Dermis lymphatic vessel endothelial cell (primary cell): ENCODE results near the gene ITGB1. TPM values are rescaled to one million over a fixed set of nuclear protein-coding genes. Genes with fewer than 3 reads are reported as not detected.

Experiments
- total RNA-seq: library from RNA; depleted of rRNA; stranded (reverse); fragments of >200 nt; gene quantifications from 2 replicates; pipeline ENCODE4 v1.2.1, GENCODE V29; 2014

Gene ITGB1
- 1,071 and 1,656 TPM in 2 replicates for total RNA-seq

DNA sequence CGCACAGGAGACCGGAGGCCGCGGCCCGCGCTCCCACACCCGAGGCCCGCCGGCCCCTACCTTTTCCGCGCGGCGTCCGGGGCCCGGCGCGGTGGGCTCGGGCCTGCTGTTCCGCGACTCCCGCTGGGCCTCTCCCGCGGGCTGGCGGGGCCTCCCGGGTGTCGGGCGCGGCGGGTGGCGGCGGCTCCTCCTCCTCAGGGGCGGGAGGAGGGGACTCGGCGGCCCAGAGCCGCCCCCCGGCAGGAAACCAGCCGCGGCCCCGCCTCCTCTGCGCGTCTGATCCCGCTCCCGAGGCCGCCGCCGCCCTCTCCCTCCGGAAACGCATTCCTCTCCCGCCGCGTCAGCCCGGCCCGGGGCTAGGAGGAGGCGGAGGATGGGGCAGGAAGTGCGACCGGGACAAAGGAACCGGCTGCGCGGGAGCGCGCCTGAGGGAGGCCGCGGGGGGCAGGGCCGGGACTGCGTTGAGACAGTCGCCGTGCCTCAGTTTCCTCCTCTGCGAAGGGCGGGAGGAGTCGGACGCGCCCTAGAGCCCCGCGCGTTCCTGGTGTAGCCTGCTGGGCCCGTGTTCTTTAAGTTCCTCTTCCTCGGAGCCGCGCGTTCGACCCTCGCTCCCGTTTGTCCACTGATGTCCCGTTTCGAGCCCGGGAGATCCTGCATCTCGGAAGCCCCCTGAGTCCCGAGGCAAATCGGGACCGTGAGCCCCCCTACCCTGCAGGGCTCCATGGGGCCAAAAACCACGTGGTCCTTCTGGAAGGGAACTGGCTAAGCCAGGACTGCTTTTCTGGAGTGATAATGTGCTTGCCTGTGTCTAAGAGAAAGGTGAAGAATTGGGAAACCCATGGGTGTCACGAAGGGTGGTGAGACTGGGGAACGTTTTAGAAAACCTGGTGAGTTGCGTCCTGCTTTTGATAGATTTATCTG lies at the start of gene ITGB1:
Gene ITGB1, minus strand, starts transcription at position 146 of the 921 bp plus-strand sequence. CDS start 22,672 bp downstream, outside the sequence.

